Hematopoietic multipotent progenitor cell treated with erythropoietin and hydrocortisone succinate and interleukin-3 and kit ligand, for 4 days (in vitro differentiated cells): ENCODE data around the gene HES3.

Experiments
- DNase-seq: peaks from one replicate; pipeline ENCODE4 v3.0.0-alpha.2; 2015

HES3 gene

DNA sequence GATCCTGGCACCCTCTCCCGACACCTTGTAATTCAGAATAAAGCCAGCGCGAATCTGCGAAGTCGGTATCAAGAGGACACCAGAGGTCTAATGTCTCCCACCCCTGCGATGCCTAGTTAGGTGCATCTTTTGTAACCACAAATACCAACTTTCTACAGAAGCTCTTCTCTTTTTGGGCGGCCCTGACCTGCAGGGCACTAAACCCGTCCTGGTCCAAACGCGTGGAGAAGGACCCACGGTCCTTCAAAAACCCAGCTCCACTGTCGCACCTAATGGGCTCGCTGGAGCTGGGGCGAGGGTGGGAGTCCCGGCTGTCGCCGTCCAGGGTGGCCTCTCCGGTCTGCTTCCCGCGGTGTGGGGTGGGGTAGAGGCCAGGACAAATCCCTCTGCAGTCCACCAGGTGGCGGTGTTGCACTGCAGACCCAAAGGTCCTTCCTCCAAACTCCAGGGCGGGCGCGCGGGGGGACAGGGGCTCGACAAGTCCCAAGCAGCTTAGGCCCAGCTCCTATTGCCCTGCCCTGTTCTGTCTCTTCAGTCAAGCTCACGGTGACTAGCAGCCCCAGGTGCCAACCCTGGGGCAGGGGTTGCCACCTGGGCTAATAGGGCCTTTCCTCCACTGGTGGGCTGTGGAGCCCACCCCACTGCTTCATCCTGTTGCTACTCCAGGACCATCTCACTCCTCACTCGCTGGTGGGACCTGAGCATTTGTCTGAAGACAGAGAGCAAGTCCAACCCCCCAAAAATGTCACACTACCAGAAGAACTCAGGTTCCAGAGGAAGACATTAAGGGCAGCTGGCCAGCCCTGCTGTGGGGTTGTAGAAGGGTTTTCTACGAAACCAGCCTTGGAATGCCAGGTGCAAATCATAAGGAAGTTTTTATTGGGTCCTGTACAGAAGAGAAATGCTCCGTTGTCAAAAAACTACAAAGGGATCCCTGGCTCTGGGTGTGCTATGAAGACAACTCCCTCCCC is 2.8 kb downstream of the HES3 start:
- DNase-seq = peak; percentile 92

DNA sequence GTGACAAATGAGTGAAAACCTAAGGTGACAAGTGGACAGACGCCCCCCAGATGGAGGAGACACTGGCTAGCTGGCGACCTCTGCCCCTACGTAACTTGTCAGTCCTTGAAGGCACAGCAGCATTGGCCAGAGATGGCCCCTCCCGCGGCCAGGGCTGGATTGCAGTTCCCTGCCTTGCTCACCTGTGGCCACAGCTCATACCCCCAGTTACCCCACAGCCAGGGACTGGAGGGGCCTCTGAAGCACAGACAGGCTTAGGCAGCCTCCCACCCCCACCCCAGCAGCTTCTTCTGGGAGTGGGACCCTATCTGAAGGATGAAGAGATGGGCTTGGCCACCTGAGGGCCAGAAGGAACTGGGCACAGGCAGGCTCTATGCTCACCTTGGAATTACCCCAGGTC is 3.7 kb downstream of the HES3 start:
- no peak for DNase-seq

DNA sequence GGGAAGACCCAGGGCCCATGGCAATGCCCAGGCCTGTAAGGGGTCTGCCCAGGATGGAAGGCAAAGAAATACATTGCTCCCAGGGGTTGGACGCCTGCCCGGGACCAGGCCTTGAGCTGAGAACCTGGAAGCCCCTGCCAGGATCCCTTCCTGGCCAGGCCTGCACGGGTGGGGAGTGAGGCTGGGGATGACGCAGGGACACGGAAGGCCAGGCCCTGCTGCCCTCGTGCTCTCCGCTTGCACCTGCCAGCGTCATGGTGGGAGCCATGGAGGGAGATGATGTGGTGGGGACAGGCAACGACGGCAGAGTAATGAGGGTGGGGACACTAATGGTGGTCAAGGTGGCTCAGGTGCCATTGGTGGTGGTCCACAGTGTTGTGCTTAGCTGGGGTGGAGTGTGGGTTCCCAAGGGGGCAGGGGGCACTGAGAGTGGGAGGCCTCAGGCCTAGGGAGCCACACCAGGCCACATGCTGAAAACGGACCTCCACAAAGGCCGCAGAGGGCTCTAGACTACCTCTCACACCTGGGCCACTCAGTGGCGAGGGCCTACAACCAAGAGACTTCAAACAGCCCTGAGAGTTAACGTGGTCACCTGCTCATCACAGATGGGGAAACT is 4.3 kb downstream of the HES3 start:
- DNase-seq = no peak

DNA sequence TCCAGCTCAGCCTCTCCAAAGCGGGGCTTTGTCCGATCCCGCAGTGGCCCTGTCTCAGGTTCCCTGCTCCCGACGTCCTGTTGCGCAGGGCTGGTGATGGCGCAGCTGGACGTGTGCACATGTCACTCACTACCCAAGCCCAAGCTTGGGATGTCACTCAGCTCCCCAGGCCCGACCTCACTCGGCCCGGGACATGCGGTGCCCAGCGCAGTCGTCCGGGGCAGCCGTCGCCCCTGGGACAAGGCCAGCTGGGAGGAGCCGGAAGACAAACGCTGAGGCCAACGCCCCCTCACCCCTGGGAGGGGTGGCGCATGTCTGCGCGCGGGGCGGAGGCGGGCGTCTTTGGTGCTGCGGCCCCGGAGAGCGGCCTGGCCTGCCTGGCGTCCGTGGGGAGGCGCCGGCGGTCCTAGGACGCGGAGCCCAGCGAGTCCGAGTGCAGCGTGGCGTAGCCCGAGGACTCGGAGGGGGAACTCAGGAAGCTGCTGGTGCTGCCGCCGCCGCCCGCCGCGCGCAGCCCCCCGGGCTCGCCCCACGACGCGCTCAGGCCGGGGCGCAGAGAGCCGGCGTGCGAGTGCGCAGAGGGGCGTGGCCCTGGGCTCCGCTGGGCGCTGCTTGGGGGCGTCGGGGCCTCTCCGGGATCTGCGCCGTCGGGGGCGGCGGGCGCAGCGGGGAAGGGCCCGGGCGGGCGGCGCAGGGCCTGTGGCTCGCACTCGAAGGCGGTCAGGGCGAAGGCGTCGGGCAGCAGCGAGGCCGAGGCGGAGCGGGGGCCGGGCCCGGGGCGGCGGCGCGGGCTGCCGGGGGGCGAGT is 5.2 kb downstream of the HES3 start:
- DNase-seq = no peak

DNA sequence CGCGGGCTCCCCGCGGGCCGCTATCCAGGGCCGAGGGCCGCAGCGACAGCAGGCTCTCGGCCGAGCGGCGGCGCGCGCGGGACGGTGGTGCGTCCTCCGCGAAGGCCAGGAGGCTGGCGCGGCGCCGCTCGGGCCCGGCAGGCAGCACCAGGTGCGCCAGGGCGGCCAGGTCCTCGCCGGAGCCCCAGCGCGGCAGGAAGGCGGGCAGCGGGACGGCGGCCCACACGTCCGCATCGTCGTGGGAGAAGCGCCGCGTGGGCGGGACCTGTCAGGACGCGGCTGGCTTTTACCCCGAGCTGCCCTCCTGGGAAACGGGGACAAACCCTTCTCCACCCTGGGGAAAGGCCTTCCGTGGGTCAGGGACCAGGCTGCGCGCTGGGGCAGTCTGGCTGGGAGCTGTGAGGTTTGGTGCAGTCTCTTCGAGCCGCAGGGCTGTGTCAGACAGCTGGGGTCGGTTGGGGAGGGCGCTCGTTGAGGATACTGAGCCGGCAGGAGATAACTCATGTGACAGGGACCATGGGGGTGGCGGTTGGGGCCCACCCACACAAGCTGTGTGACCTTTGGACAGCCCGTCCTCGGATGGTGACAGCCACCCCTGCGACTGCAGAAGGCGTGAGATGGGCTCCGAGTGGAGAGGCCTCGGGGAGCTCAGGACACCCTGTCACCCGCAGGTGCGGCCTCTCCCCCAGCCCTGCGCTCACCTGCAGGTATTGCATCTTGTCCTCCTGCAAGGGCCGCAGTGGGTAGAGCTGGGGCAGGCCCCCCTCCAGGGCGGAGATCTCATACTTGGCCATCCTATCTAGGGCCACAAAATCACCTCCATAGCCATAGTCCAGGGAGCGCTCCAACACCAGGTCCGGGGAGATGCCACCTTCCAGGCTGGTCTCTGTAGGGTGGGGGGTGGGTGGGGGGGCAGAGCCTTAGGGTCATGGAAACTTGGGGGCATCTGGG is 6.0 kb downstream of the HES3 start:
- no peak for DNase-seq

DNA sequence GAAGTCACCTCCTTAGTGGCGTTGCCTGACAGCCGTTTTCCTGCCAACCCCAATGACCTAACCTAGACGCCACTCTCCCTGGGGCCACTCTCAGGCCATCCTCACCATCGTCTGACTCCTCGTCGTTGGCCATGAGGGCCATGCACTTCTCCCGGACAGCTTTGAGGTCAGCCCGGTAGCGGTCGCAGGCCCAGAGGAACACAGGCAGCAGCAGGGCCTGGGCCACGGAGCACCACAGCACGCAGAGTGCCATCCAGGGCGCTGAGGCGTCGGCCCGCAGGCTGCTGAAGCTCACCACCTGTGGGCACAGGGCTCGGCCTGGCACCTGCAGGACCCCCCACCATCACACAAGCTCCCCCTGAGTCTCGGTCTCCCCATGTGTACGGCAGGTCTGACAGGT is 7.3 kb downstream of the HES3 start:
- no peak for DNase-seq

DNA sequence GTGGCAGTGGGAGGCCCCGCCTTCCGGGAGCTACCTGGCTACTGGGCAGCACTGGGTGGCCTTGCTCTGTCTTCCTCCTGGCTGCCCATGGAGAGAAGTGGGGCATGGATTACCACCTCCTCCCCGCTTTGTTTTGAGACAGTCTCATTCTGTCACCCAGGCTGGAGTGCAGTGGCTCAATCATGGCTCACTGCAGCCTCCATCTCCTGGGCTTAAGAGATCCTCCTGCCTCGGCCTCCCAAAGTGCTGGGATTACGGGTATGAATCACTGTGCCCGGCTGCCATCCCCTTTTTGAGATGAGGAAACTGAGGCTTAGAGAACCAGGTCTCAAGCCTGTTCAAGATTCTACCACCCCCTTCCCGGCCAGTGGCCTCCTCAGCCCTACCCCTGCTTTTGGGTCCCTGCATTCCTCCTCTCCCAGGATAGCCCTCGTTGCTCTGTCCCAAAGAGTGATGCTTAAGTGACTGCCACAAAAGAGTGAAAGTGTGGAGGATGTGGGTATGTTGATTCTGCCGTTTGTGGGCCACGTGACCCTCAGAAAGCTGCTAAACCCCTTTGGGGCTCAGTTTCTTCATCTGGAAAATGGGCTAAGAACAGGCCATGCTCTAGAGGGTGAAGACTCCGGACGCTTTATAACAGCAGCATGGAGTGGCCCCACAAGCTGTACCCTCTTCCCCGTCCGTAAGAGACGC is 7.8 kb downstream of the HES3 start:
- no peak for DNase-seq

DNA sequence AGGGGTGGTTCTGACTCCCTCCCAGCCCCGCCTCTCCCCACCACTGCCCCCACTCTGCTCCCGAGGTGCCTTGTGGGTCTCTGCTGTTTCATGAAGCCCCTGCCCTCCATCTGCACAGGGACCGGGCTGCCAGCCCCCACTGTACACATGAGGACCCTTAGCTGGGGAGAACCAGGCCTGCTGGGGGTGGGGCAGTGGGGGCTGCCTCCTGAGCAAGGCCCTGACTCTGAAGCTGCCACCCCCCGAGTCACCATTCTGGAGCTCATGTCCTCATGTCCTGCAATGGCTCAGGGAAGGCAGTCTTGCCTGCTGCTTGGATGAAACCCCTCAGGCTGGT is 8.4 kb downstream of the HES3 start:
- no peak for DNase-seq

DNA sequence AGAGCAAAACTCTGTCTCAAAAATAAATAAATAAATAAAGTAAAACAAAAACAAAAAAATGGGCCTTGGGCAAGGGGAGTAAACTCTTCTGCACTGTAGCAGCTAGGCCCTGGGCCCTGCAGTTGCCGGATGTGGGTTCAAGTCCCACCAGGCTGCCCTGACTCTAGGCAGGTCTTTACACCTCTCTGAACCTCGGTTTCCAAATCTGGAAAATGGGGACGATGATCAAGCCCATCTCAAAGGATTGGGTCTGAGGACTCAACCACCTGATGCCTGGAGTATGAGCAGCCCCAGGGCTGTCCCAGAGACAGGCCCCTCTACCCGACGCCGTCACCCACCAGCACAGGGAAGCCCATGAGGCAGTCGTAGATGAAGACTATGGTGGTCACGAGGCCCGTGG is 9.4 kb downstream of the HES3 start:
- no peak for DNase-seq

DNA sequence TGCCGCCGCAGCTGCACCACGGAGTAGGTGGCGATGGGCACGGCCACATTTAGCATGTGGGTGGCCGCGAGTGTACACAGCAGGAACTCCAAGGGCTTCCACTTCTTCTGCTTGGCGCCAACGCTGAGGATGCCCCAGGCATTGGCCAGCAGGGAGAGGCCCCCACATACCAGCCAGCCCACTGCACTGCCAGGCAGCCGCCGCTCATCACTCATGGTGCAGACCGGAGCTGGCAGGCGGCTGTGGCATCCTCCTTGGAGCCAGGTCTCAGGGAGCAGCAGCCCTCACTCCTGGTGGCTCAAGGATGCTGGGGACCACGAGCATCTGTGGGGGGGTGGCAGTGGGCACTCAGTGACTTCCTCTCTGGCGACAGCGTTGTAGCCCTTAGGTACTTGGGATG is 10.7 kb downstream of the HES3 start:
- DNase-seq = no peak

DNA sequence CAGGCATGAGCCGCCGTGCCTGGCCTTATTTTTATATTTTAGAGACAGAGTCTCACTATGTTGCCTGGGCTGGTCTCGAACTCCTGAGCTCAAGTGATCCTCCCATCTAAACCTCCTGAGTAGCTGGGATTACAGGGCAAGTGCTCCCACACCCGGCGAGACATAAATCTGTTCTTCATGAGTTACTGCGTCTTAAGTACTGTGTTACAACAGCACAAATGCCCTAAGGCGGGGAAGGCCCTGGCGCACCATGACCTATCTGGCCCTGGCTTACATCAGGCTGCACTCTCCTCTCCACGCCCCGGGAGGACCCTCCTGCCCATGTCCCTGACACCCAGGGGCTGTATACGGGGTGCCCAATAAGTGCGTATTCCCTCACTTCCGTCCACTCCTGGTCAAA is 12.7 kb downstream of the HES3 start:
- DNase-seq = no peak

DNA sequence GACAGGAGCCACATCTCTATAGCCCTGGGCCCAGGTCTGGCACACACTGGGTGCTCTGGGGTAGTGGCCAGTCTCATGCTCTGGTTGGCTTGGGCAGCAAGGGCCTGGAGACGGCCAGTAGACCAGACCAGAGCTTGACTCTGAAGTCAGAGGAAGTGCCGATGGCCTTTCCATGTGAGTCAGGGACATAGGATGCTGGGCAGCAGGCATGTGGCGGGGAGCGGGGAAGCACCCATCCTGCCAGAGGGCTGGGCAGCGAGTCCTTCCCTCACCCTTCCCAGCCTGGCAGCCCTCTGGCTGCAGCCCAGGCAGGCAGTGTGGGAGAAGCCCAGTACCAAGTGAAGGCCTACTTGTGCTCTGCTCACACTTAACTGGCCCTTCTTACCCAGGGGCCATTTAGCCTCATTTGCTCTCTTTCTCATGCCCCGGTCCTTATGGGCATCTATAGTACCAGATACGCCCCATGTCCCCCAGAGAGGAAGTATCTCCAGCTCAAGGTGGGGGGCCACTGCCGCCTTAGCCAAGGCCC is 13.6 kb downstream of the HES3 start:
- DNase-seq = no peak

DNA sequence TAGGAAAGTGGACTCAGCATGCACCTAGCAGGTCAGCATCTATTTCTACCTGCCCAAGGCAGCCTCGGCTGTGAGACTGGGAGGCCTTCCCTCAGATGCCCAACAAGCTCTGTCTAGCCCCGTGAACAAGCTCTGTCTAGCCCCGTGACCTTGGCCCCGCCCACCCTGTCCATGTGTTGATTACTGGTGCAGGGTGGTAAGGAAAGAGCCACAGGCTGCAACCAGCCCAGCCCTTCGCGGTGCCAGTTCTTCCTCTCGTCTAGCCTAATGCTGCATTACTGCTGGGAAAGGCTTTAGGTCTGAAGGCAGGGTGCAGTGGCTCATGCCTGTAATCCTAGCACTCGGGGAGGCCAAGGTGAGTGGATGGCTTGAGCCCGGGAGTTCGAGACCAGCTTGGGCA is 14.7 kb downstream of the HES3 start:
- peak; percentile 59 for DNase-seq

DNA sequence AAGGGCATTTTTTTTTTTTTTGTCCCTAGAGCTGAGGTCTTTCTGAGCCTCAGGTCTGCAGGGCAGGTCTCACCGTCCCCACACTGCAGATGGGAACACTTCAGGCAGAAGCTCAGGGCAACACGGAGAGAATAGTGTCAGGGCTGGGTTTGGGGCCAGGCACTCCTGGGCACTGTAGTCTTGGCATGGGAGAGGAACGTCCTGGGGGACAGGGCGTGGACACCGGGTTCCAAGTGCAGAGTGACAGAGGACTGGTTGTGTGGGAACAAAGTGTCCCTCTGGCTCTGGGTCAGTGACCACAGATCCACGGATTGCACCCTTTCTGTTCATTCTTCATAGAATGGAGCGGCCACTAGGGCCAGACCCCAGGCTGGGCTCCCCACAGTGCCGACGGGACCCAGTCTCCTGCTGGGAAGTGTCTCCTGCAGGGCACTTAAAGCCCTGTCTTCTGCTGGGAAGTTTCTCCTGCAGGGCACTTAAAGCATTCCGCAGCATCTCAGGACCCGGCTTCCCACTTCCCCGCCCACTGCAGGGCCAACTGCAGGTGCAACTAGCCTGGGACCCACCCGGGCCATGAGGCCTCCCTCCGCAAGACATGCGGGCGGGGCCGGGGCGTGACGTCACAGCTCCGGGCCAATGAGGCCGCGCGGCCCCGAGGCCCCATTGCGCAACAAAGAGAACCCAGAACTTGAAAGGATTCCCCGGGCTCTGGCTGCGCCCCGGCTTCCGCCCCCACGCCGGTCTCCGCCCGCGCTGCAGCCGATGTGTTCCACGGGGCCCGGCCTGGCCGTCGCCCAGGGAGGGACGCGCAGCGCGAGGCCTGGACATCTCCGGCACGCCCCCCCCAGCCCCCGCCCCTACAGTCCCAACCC is 15.7 kb downstream of the HES3 start:
- DNase-seq = peak; percentile 90

DNA sequence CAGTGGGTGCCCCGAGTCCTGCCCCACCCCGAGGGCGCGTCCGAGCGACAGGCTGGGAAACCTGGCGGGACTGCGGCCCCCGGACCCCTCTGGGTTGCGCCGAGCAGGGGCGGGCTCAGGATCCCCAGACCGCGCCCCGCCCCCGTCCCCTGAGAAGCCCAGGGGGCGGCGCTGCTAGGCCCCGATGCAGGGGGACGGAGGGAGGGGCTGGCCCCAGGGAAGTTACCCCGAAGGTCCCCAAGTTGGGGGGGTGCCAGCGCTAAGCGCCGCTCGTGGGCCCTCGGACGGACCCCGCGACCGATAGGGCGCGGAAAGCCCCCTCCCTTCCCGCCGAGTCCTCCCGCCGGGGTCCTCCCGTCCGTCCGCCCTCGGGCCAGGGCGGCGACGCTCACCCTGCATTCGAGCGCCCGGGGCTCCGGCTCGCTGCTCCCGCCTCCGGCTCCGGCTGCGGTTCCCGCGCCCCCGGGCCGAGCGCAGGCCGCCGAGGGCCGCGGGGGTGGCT is 16.5 kb downstream of the HES3 start:
- peak; percentile 42 for DNase-seq

DNA sequence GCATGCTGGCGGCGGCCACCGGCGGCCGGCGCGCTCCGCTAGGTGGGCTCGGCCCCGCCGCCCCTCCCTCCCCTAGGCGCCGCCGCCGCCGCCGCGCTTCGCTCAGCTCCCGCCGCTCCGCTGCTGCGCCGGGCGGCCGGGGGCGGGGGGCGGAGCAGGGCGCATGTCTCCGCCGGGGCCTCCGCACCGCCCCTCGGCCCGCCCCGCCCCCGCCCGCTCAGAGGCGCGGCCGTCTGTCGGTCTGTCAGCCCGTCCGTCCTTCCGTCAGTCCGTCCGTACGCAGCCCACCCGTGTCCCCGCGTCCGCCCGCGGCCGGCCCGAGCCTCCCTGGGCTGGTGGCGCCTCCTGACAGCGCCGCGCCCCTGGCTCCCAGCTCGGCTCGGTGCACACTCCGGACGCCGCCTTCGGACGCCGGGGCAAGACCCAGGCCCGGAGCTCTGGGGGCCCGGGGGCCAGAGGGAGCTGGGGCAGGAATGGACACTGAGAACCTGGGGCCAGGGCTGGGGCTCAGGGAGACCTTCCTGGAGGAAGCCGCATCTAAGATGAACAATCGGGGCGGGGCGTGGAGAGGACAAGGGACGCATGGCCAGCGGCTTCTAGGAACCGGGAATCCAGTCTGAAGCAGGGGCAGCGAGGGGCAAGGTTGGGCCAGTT is 17.1 kb downstream of the HES3 start, which contains the start of gene GPR153:
GPR153 (minus strand) TSS at position 138 of the 654 bp plus-strand sequence. CDS start 6,193 bp downstream, outside the sequence.
- DNase-seq = peak; percentile 68

DNA sequence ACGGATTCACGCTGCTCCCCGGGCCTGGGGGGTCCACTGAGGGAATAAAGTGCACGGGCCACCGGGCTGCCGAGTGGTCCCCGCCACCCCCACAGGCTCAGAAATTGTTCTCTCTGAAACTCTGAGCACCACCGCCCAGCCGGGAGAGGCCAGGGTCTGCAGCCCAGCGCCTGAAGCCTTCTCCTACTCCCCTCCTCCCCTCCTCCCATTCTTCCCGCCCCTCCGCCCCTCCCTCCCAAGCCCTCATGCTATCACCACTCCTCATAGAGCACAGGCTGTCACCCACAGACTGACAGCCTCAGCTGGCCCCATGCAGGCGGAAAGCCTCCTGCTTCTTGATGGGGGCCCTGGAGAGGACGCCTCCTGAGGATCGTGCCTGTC is 17.6 kb downstream of the HES3 start:
- DNase-seq = peak; percentile 37

DNA sequence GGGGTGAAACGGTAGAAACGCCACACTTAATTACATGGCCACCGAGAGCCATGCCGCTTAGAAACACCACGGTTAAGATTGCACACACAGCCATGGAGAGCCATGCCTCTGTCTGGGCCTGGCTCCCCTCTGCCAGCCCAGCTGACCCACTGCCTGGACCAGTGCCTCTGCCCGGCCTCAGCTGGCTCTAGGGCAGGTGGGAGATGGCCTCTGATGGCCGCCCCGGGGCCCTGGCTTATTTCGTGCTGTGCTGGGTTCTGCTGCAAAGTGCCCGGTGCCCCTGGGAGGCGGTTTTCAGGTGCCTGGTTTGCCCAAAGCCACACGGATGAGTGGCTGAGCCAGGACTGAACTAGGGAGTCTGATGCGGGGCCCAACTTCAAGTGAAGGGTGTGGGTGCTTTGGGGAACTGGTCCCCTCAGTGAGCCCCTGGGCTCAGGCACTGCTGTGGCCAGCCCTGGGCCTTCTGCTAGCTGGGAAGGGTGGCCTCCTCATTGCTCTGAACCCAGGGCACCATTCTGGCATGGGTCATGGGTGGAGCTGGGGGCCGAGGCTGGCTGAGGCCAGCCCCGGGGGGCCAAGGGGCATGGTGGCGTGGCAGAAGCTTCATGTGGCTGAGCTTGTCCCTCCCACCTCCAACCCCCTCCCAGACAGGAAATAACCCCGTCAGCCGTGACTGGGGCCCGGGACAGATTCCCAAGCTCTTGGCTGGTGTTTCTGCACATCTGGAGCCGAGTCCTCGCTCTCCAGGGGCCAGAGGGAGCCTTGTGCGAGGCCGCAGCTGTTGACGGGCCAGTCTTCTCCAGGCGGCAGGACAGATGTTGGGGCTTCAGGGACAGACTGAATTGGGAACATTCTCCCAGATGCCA is 18.8 kb downstream of the HES3 start:
- no peak for DNase-seq

DNA sequence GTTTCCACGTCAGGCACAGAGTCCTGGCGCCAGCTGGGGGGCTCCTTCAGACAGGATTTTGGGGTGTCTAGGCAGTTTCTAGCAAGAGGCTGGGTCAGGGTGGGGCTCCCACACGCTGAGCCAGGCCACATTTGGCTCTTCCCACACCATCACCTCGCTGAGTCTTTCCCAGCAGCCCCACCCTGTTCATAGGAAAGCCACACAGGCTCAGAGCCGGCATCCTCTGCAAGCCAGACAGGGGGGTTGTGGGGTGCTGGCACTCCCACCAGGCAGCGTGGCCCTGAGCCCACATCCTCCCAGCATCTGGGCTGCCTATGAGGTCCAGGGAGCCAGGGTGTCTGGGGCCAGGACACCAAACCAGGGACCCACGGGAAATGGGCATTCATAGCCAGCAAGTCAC is 19.7 kb downstream of the HES3 start:
- no peak for DNase-seq
